ENCODE results near the gene FMNL2.
"Not testable (repeated sequence)": the region's sequence is repeated elsewhere in the genome, so short reads cannot be mapped to it uniquely, and the experiment has no call there.

Gene FMNL2

GRCh38 chr2:152372438-152372984 is 37.5 kb downstream of the FMNL2 start:
- in situ Hi-C loops (cut with MboI; ENCODE audit: low sequenced_read_pairs): no loop called here

- in situ Hi-C loops (cut with MboI; ENCODE audit: low sequenced_read_pairs): no loop called here
Measured at GRCh38 chr2:152375174-152375573, 40.2 kb downstream of the FMNL2 start.

GRCh38 chr2:152376385-152376784 is 41.4 kb downstream of the FMNL2 start:
- in situ Hi-C loops (cut with MboI; ENCODE audit: low sequenced_read_pairs): no loop called here

GRCh38 chr2:152376968-152377367 is 42.0 kb downstream of the FMNL2 start:
- in situ Hi-C loops (cut with MboI; ENCODE audit: low sequenced_read_pairs): no loop called here

GRCh38 chr2:152379089-152379488 is 44.1 kb downstream of the FMNL2 start:
- in situ Hi-C loops (cut with MboI; ENCODE audit: low sequenced_read_pairs): no loop called here

- in situ Hi-C loops (cut with MboI; ENCODE audit: low sequenced_read_pairs): no loop called here
Measured at GRCh38 chr2:152380261-152381055, 45.5 kb downstream of the FMNL2 start.

GRCh38 chr2:152383702-152384101 is 48.7 kb downstream of the FMNL2 start:
- in situ Hi-C loops (cut with MboI; ENCODE audit: low sequenced_read_pairs): no loop called here

GRCh38 chr2:152384992-152385391 is 50.0 kb downstream of the FMNL2 start:
- in situ Hi-C loops (cut with MboI; ENCODE audit: low sequenced_read_pairs): no loop called here

GRCh38 chr2:152385650-152386049 is 50.7 kb downstream of the FMNL2 start:
- in situ Hi-C loops (cut with MboI; ENCODE audit: low sequenced_read_pairs): no loop called here

- in situ Hi-C loops (cut with MboI; ENCODE audit: low sequenced_read_pairs): no loop called here
Measured at GRCh38 chr2:152386266-152386665, 51.3 kb downstream of the FMNL2 start.

GRCh38 chr2:152387041-152387440 is 52.1 kb downstream of the FMNL2 start:
- in situ Hi-C loops (cut with MboI; ENCODE audit: low sequenced_read_pairs): no loop called here

GRCh38 chr2:152388269-152388668 is 53.3 kb downstream of the FMNL2 start:
- in situ Hi-C loops (cut with MboI; ENCODE audit: low sequenced_read_pairs): not testable (repeated sequence)

- in situ Hi-C loops (cut with MboI; ENCODE audit: low sequenced_read_pairs): no loop called here
Measured at GRCh38 chr2:152389483-152389882, 54.5 kb downstream of the FMNL2 start.

- in situ Hi-C loops (cut with MboI; ENCODE audit: low sequenced_read_pairs): no loop called here
Measured at GRCh38 chr2:152390837-152391236, 55.9 kb downstream of the FMNL2 start.

GRCh38 chr2:152391318-152391717 is 56.3 kb downstream of the FMNL2 start:
- in situ Hi-C loops (cut with MboI; ENCODE audit: low sequenced_read_pairs): no loop called here

GRCh38 chr2:152393377-152393776 is 58.4 kb downstream of the FMNL2 start:
- in situ Hi-C loops (cut with MboI; ENCODE audit: low sequenced_read_pairs): no loop called here

- in situ Hi-C loops (cut with MboI; ENCODE audit: low sequenced_read_pairs): no loop called here
Measured at GRCh38 chr2:152394326-152394725, 59.4 kb downstream of the FMNL2 start.

- in situ Hi-C loops (cut with MboI; ENCODE audit: low sequenced_read_pairs): no loop called here
Measured at GRCh38 chr2:152395103-152395502, 60.1 kb downstream of the FMNL2 start.

- in situ Hi-C loops (cut with MboI; ENCODE audit: low sequenced_read_pairs): no loop called here
Measured at GRCh38 chr2:152395572-152395971, 60.6 kb downstream of the FMNL2 start.

- in situ Hi-C loops (cut with MboI; ENCODE audit: low sequenced_read_pairs): no loop called here
Measured at GRCh38 chr2:152396051-152396511, 61.1 kb downstream of the FMNL2 start.

- in situ Hi-C loops (cut with MboI; ENCODE audit: low sequenced_read_pairs): no loop called here
Measured at GRCh38 chr2:152396763-152397162, 61.8 kb downstream of the FMNL2 start.

GRCh38 chr2:152399003-152399402 is 64.0 kb downstream of the FMNL2 start:
- in situ Hi-C loops (cut with MboI; ENCODE audit: low sequenced_read_pairs): no loop called here

Data from HL-60/S4 (cell line).